ENCODE data around the gene NCKAP5. TPM values are rescaled to one million over a fixed set of nuclear protein-coding genes. Genes with fewer than 3 reads are reported as not detected.

The NCKAP5 gene
- polyA plus RNA-seq, 1 donor, result 3.3 TPM

- no peak for DNase-seq (ENCODE audit: low read depth)
Measured at GRCh38 chr2:133380991-133381390, 187.3 kb downstream of the NCKAP5 start.

GRCh38 chr2:133378928-133379549, 189.2 kb downstream of the NCKAP5 start:
- DNase-seq (ENCODE audit: low read depth), result peak; percentile 51

DNA sequence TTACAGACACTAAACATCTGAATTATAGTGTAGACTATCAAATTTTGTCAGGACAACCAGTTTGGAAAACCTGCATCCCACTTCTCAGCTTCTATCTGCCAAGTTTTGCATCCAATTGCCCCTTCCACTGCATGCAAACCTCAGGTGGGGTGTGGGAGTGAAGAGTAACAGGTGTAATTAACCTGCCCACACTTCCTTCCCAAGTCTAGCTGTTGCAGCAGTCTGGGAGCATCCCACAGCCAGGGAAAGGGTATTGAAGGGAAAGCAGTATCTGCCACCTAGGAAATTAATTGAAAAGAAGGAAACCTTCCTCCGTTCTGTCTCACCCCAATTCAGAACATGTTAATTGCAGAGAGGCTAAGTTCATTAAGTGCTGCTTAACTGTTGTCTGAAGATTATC, 189.9 kb downstream of the NCKAP5 start:
- no peak for DNase-seq (ENCODE audit: low read depth)

DNA sequence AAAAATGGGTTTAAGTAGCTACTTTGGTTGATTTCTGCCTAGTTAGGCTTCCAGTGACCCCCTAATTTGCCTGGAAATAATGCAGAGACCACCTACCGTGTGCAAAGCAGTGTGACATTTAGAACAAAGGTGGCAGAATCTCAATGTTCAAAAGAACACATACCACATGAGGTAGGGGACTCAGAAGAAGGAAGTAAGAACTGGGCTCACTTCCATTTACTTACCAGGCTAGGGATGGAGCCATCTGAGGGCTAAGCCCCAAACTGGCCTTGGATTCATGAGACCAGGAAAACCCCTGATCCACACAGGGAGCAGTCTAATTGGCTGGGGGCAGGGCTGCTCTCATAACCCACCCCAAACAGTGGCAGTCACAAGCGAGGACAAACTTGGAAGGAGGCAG, 190.7 kb downstream of the NCKAP5 start:
- no peak for DNase-seq (ENCODE audit: low read depth)

DNA sequence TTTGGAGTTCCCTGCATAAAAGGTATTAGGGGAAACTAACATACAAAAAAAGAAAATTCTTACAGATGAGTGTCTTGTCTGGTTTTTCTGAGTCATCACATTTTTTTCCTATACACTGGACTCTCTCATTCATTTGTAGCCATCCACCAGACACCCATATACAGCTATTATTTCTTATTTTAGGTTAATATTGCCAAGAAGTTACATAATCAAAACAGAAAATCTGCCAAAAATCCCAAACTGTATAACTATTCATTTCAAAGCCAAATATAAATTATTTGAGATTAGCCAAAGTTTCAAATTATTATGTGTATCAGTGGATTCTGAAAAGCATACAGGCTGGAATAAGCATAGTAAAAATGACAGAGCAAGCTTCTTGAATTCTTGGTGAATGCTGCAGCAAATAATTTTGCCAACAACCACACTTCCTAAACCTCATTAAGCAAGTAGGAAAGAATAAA, 191.2 kb downstream of the NCKAP5 start:
- DNase-seq (ENCODE audit: low read depth), result peak; percentile 64

- DNase-seq (ENCODE audit: low read depth), result no peak
Measured at GRCh38 chr2:133374781-133375180, 193.5 kb downstream of the NCKAP5 start.

GRCh38 chr2:133371286-133371685, 197.0 kb downstream of the NCKAP5 start:
- no peak for DNase-seq (ENCODE audit: low read depth)

GRCh38 chr2:133369901-133370658, 198.2 kb downstream of the NCKAP5 start:
- DNase-seq (ENCODE audit: low read depth), result no peak

GRCh38 chr2:133365117-133365516, 203.1 kb downstream of the NCKAP5 start:
- no peak for DNase-seq (ENCODE audit: low read depth)

- DNase-seq (ENCODE audit: low read depth), result no peak
Measured at GRCh38 chr2:133364636-133365035, 203.6 kb downstream of the NCKAP5 start.

- DNase-seq (ENCODE audit: low read depth), result no peak
Measured at GRCh38 chr2:133363884-133364283, 204.4 kb downstream of the NCKAP5 start.

- peak; percentile 57 for DNase-seq (ENCODE audit: low read depth)
Measured at GRCh38 chr2:133362061-133362476, 206.2 kb downstream of the NCKAP5 start.

DNA sequence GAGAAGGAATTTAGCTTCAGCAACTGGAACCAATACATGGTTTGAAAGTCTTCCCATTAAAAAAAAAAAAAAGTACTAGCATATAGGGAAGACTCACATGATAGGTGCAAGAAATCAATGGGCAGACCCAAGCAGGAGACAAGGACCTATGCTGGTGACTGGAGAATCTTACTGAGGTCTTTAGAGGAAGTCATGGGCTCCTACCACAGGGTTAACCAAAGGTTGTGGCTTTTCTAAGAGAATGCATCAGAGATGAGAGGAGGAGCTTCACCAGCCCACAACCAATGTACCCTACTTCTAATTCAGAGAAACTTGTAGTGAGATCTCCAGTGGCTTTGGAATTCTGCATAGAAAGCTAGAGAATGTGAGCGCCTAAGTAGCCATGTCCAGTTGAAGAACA, 207.4 kb downstream of the NCKAP5 start:
- no peak for DNase-seq (ENCODE audit: low read depth)

- DNase-seq (ENCODE audit: low read depth), result no peak
Measured at GRCh38 chr2:133360190-133360589, 208.1 kb downstream of the NCKAP5 start.

DNA sequence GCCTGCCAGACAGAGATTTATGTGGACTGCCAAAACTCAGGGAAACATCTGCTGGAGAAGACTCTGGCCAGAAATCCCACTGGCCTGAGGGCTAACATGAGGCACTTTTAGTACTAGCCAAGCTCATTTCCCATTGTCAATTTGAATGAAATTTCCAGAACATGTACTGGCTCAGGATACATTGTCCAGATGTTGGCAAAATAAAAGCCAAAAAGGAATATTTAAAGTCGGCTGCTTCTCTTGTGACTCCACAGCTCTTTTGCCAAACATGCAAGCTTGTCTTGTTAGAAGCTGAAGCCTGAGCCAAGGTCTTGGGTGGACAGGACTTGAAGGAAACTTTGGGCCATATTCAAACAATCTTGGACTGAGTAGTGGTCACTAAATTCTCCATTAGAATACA, 215.5 kb downstream of the NCKAP5 start:
- DNase-seq (ENCODE audit: low read depth), result peak; percentile 90

DNA sequence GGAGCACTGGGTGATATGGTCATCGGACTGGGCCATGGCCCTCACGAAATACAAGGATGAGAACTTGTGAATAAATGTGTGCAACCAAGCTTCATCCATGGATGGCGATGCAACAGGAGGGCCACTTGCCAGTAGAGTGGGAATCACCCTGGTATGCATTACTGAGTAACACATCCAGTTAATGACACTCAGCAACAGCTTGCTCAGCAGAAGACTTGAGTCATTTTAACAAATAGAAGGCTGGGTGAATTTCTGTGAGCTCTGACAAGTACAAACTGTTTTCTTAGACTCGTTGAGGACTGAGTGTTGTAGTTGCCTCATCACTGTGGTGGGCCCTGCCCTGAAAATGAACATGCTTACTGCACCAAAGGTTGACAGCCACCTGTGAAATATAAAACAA, 221.6 kb downstream of the NCKAP5 start:
- no peak for DNase-seq (ENCODE audit: low read depth)

DNA sequence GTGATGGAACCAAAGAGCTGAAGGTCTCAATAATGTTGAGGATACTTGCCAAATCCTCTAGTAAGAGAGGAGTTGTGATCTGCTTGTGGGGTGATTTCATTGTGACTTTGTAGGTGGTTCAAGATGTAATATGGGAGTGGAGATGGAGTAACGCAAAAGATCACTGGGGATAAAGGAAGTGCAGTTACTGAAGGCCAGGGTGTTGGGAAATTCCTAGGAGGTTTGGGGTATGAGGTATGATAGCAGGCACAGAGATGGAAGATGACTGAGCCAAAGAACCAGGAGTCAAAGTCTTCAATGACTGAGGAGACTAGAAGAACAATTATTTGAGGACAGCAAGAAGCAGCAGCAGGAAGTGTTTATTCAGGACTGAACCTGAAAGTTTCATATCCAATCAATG, 222.6 kb downstream of the NCKAP5 start:
- no peak for DNase-seq (ENCODE audit: low read depth)

DNA sequence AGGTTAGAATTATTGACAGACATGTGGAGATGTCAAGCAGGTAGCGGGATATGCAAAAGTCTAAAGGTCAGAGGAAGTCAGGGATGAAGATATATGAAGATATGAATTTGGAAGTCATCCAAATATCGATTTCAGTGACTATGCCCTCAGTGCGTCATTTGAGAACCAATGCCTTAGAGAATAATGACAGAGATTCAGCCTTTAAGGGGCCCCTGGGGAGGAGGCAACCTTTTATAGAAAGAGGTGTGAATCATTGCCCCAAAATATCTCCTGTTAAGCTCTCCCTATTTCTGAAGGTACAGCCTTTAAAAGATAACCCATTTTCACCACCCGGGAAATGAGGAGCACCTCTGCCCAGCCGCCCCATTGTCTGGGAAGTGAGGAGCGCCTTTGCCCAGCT, 223.4 kb downstream of the NCKAP5 start:
- DNase-seq (ENCODE audit: low read depth), result no peak

GRCh38 chr2:133343018-133343352, 225.3 kb downstream of the NCKAP5 start:
- DNase-seq (ENCODE audit: low read depth), result no peak

DNA sequence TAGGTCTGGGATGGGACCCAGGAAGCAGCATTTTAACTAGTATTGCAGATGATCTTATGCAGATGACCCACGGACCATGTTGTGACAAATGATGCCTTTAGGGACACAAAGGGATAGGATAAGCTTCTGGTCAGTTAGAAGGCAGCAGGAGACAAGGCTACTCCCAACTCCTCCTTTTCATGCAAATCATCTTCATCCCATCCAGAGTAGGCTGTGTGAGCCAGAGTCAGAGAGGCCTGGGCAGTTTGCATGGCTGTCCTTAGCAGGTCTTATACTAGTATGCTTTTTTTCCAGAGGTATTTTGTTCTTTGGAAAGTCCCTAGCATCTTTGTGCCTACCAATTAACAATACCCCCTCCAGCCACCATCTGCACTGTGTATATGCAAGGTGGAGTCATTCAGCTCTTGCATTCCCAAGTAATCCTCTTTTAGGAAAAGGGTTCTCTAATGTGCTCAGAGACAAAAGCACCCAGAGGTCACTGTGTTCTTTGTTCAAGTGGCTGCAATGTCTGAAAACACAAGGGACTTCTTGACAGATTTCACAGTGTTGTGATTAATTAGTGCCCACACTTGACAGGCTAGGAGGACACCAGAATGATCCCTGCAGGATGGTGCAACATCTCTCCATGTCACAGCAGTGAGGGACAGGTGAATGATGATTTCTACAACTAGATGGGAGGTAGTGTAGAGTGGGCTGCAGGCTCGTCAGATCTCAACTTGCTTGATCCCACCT, 225.8 kb downstream of the NCKAP5 start:
- no peak for DNase-seq (ENCODE audit: low read depth)

DNA sequence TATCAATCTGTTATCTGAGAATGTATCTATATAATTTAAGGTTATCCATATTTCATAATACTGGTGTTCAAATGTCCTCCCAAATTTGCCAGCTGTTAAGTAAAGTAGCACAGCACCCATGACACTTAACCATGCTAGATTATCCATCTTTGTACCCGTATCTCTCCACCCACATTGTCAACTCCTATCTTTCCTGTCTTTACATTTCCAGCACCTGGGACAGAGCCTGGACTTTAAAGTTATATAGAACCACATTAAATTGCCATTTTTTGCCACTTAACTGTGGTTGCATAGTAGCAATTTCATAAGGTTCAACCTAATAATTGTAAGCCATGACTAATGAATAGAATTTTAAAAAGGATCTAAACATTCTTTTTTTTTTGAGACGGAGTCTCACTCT, 226.7 kb downstream of the NCKAP5 start:
- DNase-seq (ENCODE audit: low read depth), result no peak

DNA sequence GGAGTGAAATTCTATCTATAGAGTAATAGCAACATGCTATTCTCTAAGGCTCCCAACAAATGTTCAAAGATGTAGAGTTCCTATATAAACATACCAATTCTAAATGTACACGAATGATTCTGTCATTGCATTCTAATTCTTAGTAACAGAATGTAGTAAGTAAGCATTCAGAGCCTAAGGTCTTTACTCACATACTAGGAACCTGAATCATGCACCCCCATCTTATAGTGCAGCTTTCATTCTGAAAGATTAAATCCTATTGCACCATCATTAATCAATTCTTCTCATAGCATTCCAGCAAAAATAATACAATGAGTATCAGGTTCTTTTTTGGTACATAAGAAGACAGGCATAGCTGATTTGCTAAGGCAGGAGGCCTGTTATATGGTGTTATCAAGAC, 230.0 kb downstream of the NCKAP5 start:
- DNase-seq (ENCODE audit: low read depth), result no peak

DNA sequence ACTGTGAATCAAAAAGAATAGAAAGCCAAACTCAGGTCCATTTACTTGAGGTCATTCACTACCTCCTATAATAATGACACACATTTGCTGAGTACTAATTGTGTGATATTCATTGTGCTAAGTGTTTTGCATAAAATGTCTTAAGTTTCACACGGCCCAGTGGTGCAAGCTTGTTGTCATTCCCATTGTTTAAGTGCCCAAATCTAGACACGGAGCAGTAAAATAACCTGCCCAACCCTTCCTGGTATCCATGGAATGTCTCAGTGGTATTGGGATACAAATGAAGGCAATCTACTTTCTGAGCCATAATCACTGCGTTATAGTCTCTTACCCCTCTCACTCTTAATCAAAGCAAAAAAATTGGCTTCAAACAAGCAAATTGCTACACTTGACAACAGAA, 233.3 kb downstream of the NCKAP5 start:
- DNase-seq (ENCODE audit: low read depth), result no peak
